Measurements from ENCODE around the gene DHRS1. TPM values are rescaled to one million over a fixed set of nuclear protein-coding genes. Genes with fewer than 3 reads are reported as not detected.

The DHRS1 gene
- polyA plus RNA-seq, 1 donor (not counting 4 experiments of a cell fraction or from before 2014, with no cell fraction given): 65.1 TPM

DNA sequence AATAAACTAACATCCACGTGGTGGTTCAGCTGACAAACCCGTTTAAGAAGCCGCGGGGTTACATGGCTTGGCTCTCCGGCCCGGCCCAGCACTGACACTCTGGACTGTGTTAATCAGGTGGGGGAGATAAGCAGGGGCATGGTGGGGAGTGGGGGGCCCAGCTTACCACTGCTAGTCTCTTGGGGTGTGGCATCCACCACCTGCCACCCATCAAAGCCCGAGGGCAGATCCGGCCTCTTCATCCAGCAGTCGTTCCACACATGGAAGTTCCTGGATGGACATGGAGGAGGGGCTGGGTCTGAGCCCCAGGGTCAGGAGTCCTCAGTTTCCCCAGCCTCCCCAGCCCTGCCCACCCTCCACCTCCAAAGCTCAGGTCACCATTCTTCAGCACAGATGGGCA is 41.5 kb downstream of the DHRS1 start:
- peaks cover 12 to 18% of the 10 kb centered on the region in 2 experiments for H3K36me3 ChIP-seq (ENCODE audit: control insufficient read depth in 2 of 2, extremely low read depth in 1 of 2, insufficient read depth in 2 of 2, low read length in 2 of 2)
- H3K27ac ChIP-seq (ENCODE audit: control insufficient read depth, insufficient read depth, low read length): no peak overlapping the region

DNA sequence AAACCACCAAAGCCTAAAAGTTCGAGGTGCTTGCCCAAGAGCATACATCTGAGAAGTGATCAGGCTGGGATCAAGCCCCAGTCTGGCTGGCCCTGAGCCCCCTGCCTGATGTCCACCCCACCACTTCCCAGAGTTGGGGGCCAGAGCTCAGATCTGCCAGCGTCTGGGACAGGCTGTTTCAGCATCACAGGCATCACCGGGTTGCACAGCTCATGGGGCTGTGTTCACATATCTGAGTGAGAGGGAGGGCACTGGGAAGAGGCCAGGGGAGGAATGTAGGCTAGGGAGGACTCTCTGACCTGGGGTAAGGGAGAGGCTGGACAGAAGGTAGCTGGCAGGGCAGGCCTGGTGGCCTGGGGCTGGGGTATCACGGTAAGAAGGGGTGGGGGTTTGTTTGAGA is 42.6 kb downstream of the DHRS1 start:
- Histone ChIP-seq H3K79me2 (ENCODE audit: control insufficient read depth, insufficient read depth, low read length) (no peaks in the 10 kb centered on the region), H3K4me3 (ENCODE audit: control insufficient read depth in 2 of 3, extremely low read depth in 1 of 3, insufficient read depth in 2 of 3, low read depth in 1 of 3, low read length in 3 of 3) (no peak overlapping the region), H3K27me3 (ENCODE audit: control insufficient read depth, extremely low read depth, insufficient read depth, low read length) (no peaks in the 10 kb centered on the region), H3K36me3 (ENCODE audit: control insufficient read depth in 2 of 2, extremely low read depth in 1 of 2, insufficient read depth in 2 of 2, low read length in 2 of 2) (peaks cover 18 to 22% of the 10 kb centered on the region in 2 experiments), H3K27ac (ENCODE audit: control insufficient read depth, insufficient read depth, low read length) (no peak overlapping the region), H3K9me1 (ENCODE audit: control insufficient read depth, extremely low read depth, insufficient read depth, low read length) (no peaks in the 10 kb centered on the region), H3K9ac (ENCODE audit: control insufficient read depth, extremely low read depth, insufficient read depth, low read length) (no peak overlapping the region), H3K4me2 (ENCODE audit: control insufficient read depth, extremely low read depth, insufficient read depth, low read depth, low read length) (no peak overlapping the region), H3K9me3 (ENCODE audit: control insufficient read depth, low read depth, low read length) (no peaks in the 10 kb centered on the region), H3K4me1 (ENCODE audit: control insufficient read depth, extremely low read depth, insufficient read depth, low read length) (peaks cover 13% of the 10 kb centered on the region), H2AFZ (ENCODE audit: control insufficient read depth, low read length) (no peak overlapping the region), H4K20me1 (ENCODE audit: control insufficient read depth, extremely low read depth, insufficient read depth, low read length) (no peaks in the 10 kb centered on the region)
- dilution Hi-C loops (cut with MboI; ENCODE audit: extremely low pct_ligation_motif_present, low sequenced_read_pairs): no loop called here
- DNase-seq (ENCODE audit: low read depth, low spot score) (no peak), FAIRE-seq (no peak)
- no peak for TF ChIP-seq EZH2 (IDR thresholded peaks at IDR 0.05; ENCODE audit: low read length)
- TF ChIP-seq, protein P1, sequence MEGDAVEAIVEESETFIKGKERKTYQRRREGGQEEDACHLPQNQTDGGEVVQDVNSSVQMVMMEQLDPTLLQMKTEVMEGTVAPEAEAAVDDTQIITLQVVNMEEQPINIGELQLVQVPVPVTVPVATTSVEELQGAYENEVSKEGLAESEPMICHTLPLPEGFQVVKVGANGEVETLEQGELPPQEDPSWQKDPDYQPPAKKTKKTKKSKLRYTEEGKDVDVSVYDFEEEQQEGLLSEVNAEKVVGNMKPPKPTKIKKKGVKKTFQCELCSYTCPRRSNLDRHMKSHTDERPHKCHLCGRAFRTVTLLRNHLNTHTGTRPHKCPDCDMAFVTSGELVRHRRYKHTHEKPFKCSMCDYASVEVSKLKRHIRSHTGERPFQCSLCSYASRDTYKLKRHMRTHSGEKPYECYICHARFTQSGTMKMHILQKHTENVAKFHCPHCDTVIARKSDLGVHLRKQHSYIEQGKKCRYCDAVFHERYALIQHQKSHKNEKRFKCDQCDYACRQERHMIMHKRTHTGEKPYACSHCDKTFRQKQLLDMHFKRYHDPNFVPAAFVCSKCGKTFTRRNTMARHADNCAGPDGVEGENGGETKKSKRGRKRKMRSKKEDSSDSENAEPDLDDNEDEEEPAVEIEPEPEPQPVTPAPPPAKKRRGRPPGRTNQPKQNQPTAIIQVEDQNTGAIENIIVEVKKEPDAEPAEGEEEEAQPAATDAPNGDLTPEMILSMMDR (optimal IDR thresholded peaks at IDR 0.05 in 1 of 3, IDR thresholded peaks at IDR 0.05 in 1 of 3, conservative IDR thresholded peaks at IDR 0.05 in 1 of 3; ENCODE audit: extremely low read depth in 1 of 3, insufficient read depth in 2 of 3, low read length in 3 of 3): no peak

More for the DNA sequence above, 41.5 kb downstream of the DHRS1 start:
- TF ChIP-seq, protein P1 (optimal IDR thresholded peaks at IDR 0.05 in 1 of 3, IDR thresholded peaks at IDR 0.05 in 1 of 3, conservative IDR thresholded peaks at IDR 0.05 in 1 of 3; ENCODE audit: extremely low read depth in 1 of 3, insufficient read depth in 2 of 3, low read length in 3 of 3): no peak
- no peak for TF ChIP-seq EZH2 (IDR thresholded peaks at IDR 0.05; ENCODE audit: low read length)
- Histone ChIP-seq H3K4me2 (ENCODE audit: control insufficient read depth, extremely low read depth, insufficient read depth, low read depth, low read length) (no peak overlapping the region), H3K4me3 (ENCODE audit: control insufficient read depth in 2 of 3, extremely low read depth in 1 of 3, insufficient read depth in 2 of 3, low read depth in 1 of 3, low read length in 3 of 3) (no peak overlapping the region), H3K9me3 (ENCODE audit: control insufficient read depth, low read depth, low read length) (no peaks in the 10 kb centered on the region), H3K9me1 (ENCODE audit: control insufficient read depth, extremely low read depth, insufficient read depth, low read length) (no peaks in the 10 kb centered on the region), H2AFZ (ENCODE audit: control insufficient read depth, low read length) (no peak overlapping the region), H3K79me2 (ENCODE audit: control insufficient read depth, insufficient read depth, low read length) (no peaks in the 10 kb centered on the region), H3K4me1 (ENCODE audit: control insufficient read depth, extremely low read depth, insufficient read depth, low read length) (peaks cover 13% of the 10 kb centered on the region), H3K27me3 (ENCODE audit: control insufficient read depth, extremely low read depth, insufficient read depth, low read length) (no peaks in the 10 kb centered on the region), H3K9ac (ENCODE audit: control insufficient read depth, extremely low read depth, insufficient read depth, low read length) (no peak overlapping the region), H4K20me1 (ENCODE audit: control insufficient read depth, extremely low read depth, insufficient read depth, low read length) (no peaks in the 10 kb centered on the region)
- DNase-seq (ENCODE audit: low read depth, low spot score): no peak
- FAIRE-seq: no peak
- dilution Hi-C loops (cut with MboI; ENCODE audit: extremely low pct_ligation_motif_present, low sequenced_read_pairs): no loop called here

All from keratinocyte (primary cell).